Left renal pelvis (tissue), 4 donors: Measurements from ENCODE around the gene ACTL8. TPM values are rescaled to one million over a fixed set of nuclear protein-coding genes. Genes with fewer than 3 reads are reported as not detected.

Source experiments
- DNase-seq, 4 donors: peaks; one replicate each; pipeline ENCODE4 v3.0.0-alpha.2; 2013; ENCODE audit warnings: low read depth in 4 of 4, low spot score in 3 of 4
- polyA plus RNA-seq, 4 donors: library from polyadenylated mRNA; unstranded; fragments of 120-200 nt; gene quantifications; one replicate each; pipeline ENCODE4 v1.2.1, GENCODE V29; 2013; ENCODE audit not compliant: insufficient read length in 4 of 4

The ACTL8 gene
- polyA plus RNA-seq = not detected

- no peak for DNase-seq
Measured at GRCh38 chr1:17755120-17755519, at the start of gene ACTL8. TSS of gene ACTL8 (plus strand) at chr1:17755333. CDS start at chr1:17823009, 67,676 bp downstream.

- DNase-seq = no peak
Measured at GRCh38 chr1:17706445-17706844, 48.7 kb upstream of the ACTL8 start.

GRCh38 chr1:17709981-17710380 lies 45.2 kb upstream of the ACTL8 start:
- no peak for DNase-seq

- DNase-seq = no peak
Measured at GRCh38 chr1:17710889-17711576, 44.1 kb upstream of the ACTL8 start.

- DNase-seq = no peak
Measured at GRCh38 chr1:17711577-17711910, 43.6 kb upstream of the ACTL8 start.

GRCh38 chr1:17711941-17712340 lies 43.2 kb upstream of the ACTL8 start:
- no peak for DNase-seq

GRCh38 chr1:17713993-17714392 lies 41.1 kb upstream of the ACTL8 start:
- no peak for DNase-seq

- DNase-seq = peak; percentile 54 to 77 (median 61)
Measured at GRCh38 chr1:17717594-17718535, 37.3 kb upstream of the ACTL8 start.

GRCh38 chr1:17719874-17720273 lies 35.3 kb upstream of the ACTL8 start:
- DNase-seq = no peak

GRCh38 chr1:17721444-17721843 lies 33.7 kb upstream of the ACTL8 start:
- no peak for DNase-seq

GRCh38 chr1:17723684-17724083 lies 31.4 kb upstream of the ACTL8 start:
- no peak for DNase-seq

GRCh38 chr1:17724150-17724549 lies 31.0 kb upstream of the ACTL8 start:
- DNase-seq = no peak

GRCh38 chr1:17725084-17725719 lies 29.9 kb upstream of the ACTL8 start:
- no peak for DNase-seq

- no peak for DNase-seq
Measured at GRCh38 chr1:17725811-17726582, 29.1 kb upstream of the ACTL8 start.

GRCh38 chr1:17728123-17728712 lies 26.9 kb upstream of the ACTL8 start:
- DNase-seq = no peak

- no peak for DNase-seq
Measured at GRCh38 chr1:17729248-17729647, 25.9 kb upstream of the ACTL8 start.

GRCh38 chr1:17729909-17730308 lies 25.2 kb upstream of the ACTL8 start:
- DNase-seq = no peak

GRCh38 chr1:17731460-17731859 lies 23.7 kb upstream of the ACTL8 start:
- no peak for DNase-seq

- DNase-seq = no peak
Measured at GRCh38 chr1:17732475-17732874, 22.7 kb upstream of the ACTL8 start.

GRCh38 chr1:17733661-17734060 lies 21.5 kb upstream of the ACTL8 start:
- no peak for DNase-seq
